ENCODE data around the gene TRAPPC6A. TPM values are rescaled to one million over a fixed set of nuclear protein-coding genes. Genes with fewer than 3 reads are reported as not detected.

TRAPPC6A gene
- total and polyA plus RNA-seq, 9 of the 15 experiments (the other 6 are each of a cell fraction or from before 2014, with no cell fraction given), result 0.82 to 23.6 (median 11.6) TPM

DNA sequence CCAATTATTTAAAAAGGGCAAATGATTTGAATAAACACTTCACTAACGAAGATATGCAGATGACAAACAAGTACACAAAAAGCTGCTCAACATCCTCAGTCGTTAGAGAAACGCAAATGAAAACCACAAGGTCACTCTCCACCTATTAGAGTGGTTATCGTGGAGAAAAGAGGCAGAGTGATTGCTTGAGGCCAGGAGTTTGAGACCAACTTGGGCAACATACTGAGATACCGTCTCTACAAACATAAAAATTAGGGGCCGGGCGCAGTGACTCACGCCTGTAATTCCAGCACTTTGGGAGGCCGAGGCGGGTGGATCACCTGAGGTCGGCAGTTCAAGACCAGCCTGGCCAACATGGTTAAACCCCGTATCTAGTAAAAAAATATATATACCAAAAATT lies 27.8 kb upstream of the TRAPPC6A start (continued):
- TF ChIP-seq, protein P1, sequence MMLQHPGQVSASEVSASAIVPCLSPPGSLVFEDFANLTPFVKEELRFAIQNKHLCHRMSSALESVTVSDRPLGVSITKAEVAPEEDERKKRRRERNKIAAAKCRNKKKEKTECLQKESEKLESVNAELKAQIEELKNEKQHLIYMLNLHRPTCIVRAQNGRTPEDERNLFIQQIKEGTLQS (IDR thresholded peaks at IDR 0.05), result peak; percentile 25; the same call in 1 of the 2 replicates
- TF ChIP-seq, protein P1 (CRISPR knock-in tag; conservative IDR thresholded peaks at IDR 0.05), result no peak
- TF ChIP-seq POLR2A (conservative IDR thresholded peaks at IDR 0.05) (no peak), SRSF9 (IDR thresholded peaks at IDR 0.05; ENCODE audit: borderline replicate concordance, low read depth, low read length) (no peak), HOXB6 (CRISPR knock-in tag; IDR thresholded peaks at IDR 0.05; ENCODE audit: borderline replicate concordance) (no peak), CEBPG (CRISPR knock-in tag; IDR thresholded peaks at IDR 0.05) (no peak), CEBPG (tag; conservative IDR thresholded peaks at IDR 0.05 in 1 of 2, IDR thresholded peaks at IDR 0.05 in 1 of 2) (peak in 1 of 2 experiments; percentile 57; a peak in 1 of 4 replicates), FOSL1 (tag; conservative IDR thresholded peaks at IDR 0.05) (peak; percentile 68), ZNF354B (CRISPR knock-in tag; IDR thresholded peaks at IDR 0.05) (no peak)

- no peaks in the 10 kb centered on the region for H3K79me2 ChIP-seq (ENCODE audit: control insufficient read depth, insufficient read depth, low read length)
- ChIA-PET POLR2A (no interaction called here), CTCF (ENCODE audit: low intra/inter-chr PET ratio) (no interaction called here)
- H4K20me1 ChIP-seq (replicated peaks; ENCODE audit: control insufficient read depth, insufficient read depth, low read length), result no peaks in the 10 kb centered on the region
- ATAC-seq, result no peak
- no peak for FAIRE-seq
- no peak overlapping the region for H3K4me3 ChIP-seq
- 79% methylated on average over 5 of the region's 6 CpGs for WGBS (ENCODE audit: insufficient coverage, low coverage, missing lambda C conversion rate)
- in situ Hi-C loops (cut with MboI), result loop anchor here (5.0 kb wide), 1 partner anchor 135 kb away; no protein-coding TSS in a partner anchor
- TF ChIP-seq CBX3 (IDR thresholded peaks at IDR 0.05; ENCODE audit: borderline replicate concordance in 1 of 2, low read length in 2 of 2), result no peak
- H3K9me1 ChIP-seq (ENCODE audit: control insufficient read depth, insufficient read depth, low read length), result no peaks in the 10 kb centered on the region
- BruUV-seq (replicated peaks), result no TSS peak
- H3K27ac ChIP-seq (ENCODE audit: extremely low read depth, low read depth, low read length), result no peak overlapping the region
- H2AFZ ChIP-seq (ENCODE audit: low read depth, low read length), result no peak overlapping the region
- H3K9ac ChIP-seq (ENCODE audit: insufficient read depth in 1 of 2, low read depth in 2 of 2, low read length in 2 of 2), result peak overlapping the region in 1 of 2 experiments; percentile 17; a peak in 2 of 4 replicates
- intact Hi-C loops (cut with micrococcal nuclease), result no loop called here
- no peaks in the 10 kb centered on the region; a peak in 1 of 5 replicates for H3K4me1 ChIP-seq (replicated peaks in 1 of 2; ENCODE audit: control insufficient read depth in 2 of 2, insufficient read depth in 2 of 2, low read length in 2 of 2)
- DNase-seq (ENCODE audit: extremely low read depth in 1 of 4, low spot score in 3 of 4), result no peak
- no peaks in the 10 kb centered on the region for H3K36me3 ChIP-seq (ENCODE audit: control insufficient read depth, insufficient read depth, low read length)
- no peaks in the 10 kb centered on the region for H3K9me3 ChIP-seq (replicated peaks; ENCODE audit: control insufficient read depth, insufficient read depth, low read depth, low read length)
- peaks cover 0 to 5% of the 10 kb centered on the region in 2 experiments; a peak in 1 of 5 replicates for H3K27me3 ChIP-seq (ENCODE audit: control insufficient read depth in 2 of 2, insufficient read depth in 2 of 2, low read length in 2 of 2)
- H3K4me2 ChIP-seq (ENCODE audit: insufficient read depth, low read length), result no peak overlapping the region
These were observed 24.6 kb upstream of the TRAPPC6A start for GRCh38 chr19:45202637-45203036.

All from K562 (cell line).